DMS 273 treated with DMSO at 0.1 percent for 48 hours (cell line): ENCODE measurements around the gene PDLIM1.

Experiments used
- DNase-seq: peaks from one replicate; lab custom pipeline; 2025; lab: John Stamatoyannopoulos, UW

PDLIM1 gene

GRCh38 chr10:95314192-95314918 is 23.6 kb upstream of the PDLIM1 start:
- peak; percentile 10 for DNase-seq

DNA sequence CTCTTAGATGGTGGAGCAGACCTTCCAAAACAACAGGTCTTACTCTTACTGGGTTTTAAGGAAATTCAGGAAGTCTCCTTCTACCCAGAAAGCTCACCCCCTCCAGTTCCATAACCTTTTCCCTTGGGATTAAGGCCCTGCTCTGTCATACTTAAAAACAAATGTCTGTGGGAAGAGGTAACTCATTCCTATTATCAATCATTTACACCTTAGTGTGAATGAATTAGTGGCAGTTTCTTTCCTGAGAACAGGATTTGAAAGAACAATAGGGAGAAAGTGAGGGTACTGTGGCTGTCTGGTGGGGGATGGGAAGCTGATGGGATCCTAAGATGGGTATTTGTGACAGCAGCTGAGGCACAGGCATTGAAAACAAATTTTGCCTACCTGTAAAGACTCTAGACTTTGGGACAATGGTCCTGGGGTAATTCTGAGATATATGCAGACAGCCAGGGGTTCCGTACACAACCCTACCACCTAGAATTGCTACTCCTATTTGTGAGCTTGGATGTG is 22.2 kb upstream of the PDLIM1 start:
- DNase-seq = no peak

DNA sequence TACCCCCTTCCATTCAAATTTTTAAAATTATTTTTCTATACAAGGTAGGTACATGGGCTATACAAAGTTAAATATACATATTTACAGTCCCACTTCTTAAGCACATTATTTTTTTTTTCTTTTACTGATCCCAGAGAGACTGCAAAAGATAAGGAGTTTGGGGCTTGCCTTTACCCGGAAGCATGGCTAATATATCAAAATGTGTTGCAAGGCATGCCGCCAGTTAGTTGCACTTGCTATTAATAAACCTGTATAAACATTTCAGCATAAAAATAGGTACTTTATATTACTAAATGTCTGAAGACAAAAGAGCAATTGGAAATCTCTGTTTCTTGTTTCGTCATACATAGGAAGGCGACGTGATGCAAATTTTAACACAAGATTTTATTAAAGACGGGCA is 21.5 kb upstream of the PDLIM1 start:
- no peak for DNase-seq

GRCh38 chr10:95309958-95310357 is 19.2 kb upstream of the PDLIM1 start:
- DNase-seq = no peak

- DNase-seq = peak; percentile 88
Measured at GRCh38 chr10:95308389-95309302, 17.8 kb upstream of the PDLIM1 start.

DNA sequence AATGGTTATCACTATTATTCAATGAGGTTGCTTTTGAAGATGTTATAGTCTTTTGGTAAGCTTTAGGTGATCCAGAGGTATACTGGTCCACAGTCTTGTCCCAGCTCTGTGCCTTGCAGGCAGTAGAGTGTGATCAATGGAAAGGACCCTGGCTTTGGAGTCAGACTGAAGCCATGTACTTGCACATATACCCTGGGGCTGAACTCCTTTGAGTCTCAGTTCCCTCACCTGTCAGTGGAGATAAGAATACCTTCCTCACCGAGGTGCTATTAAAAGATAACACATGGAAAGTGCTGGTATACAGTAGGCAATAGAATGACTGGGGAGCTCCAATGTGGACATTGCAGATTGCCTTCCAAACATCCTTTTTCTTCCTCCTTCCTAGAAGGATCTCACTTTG is 16.0 kb upstream of the PDLIM1 start:
- no peak for DNase-seq

GRCh38 chr10:95306318-95306650 is 15.5 kb upstream of the PDLIM1 start:
- DNase-seq = peak; percentile 44

GRCh38 chr10:95305606-95306317 is 15.0 kb upstream of the PDLIM1 start:
- DNase-seq = no peak

GRCh38 chr10:95304976-95305375 is 14.2 kb upstream of the PDLIM1 start:
- DNase-seq = no peak

- DNase-seq = no peak
Measured at GRCh38 chr10:95304463-95304862, 13.7 kb upstream of the PDLIM1 start.

DNA sequence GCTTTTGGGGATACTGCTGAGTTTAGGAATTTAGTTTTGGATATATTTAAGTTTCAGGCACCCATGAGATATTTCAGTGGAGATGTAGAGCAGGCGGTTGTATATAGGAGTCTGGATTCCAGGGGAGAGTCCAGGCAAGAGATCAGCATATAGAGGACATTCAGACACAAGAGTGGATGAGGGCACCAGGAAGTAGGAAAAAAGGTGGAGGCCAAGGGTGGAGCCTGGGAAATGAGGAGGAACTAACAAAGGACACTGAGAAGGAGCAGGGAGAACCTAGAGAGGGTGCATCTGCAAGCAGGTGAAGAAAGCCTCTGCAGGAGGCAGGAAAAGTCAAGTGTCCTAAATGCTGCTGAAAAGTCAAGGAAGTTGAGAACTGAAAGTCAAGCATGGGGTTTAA is 13.1 kb upstream of the PDLIM1 start:
- no peak for DNase-seq

- DNase-seq = peak; percentile 86
Measured at GRCh38 chr10:95303535-95303934, 12.7 kb upstream of the PDLIM1 start.

DNA sequence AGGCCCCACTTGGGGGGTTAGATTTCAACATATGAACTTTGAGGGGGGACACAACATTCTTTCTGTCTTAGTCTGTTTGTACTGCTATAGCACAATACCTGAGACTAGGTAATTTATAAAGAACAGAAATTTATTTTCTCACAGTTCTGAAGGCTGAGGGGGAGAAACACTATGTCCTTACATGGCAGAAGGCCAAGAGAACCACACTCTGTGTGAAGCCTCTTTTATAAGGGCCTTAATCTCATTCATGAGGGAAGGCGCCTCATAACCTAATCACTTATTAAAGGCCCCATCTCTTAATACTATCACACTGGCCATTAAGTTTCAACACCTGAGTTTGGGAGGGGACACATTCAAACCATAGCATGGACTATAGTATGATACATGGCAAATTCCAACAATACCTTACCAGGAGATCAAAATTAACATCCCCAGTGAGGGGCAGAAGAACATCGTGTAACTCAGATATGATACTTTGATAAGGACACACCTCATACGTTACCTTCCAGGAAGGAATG is 9.3 kb upstream of the PDLIM1 start:
- no peak for DNase-seq

- no peak for DNase-seq
Measured at GRCh38 chr10:95297402-95297801, 6.6 kb upstream of the PDLIM1 start.

- DNase-seq = no peak
Measured at GRCh38 chr10:95296764-95297163, 6.0 kb upstream of the PDLIM1 start.

DNA sequence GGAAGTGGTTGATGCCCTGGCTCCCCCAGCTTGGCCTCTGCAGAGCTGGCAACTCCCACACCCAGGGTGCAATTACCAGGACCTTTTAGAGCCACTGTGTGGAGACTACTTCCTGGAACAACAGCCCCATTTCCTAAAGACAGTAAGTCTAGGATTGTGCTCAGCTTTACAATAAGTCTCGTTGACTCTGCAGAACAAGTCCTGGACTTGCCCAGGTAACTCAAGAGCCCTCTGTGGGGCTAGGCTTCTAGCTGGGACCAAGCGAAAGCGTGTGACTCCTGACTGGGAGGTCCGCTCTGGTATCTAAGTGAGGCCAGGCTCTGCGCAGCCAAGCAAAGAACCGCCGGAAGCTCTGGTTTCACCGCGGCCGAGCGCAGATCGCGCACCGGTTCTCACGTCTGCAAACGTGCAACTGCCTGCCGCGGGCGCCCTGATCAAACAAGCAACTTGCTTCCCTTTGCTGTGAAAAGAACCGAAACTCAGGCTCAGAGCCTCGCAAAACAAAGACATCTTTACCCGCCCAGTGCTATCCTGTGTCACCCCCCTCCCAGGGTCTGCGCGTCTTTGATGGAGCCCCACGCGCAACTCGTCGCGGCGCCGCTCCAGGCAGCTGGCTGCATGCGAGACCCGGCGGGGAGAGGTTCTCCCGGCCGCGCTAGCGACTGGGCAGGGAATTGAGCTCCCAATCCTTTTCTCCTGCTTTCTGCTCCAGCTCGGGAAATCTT is 4.4 kb upstream of the PDLIM1 start:
- DNase-seq = no peak

GRCh38 chr10:95293631-95294030 is 2.8 kb upstream of the PDLIM1 start:
- no peak for DNase-seq

GRCh38 chr10:95291365-95292039 is 699 bp upstream of the PDLIM1 start:
- no peak for DNase-seq

- no peak for DNase-seq
Measured at GRCh38 chr10:95289921-95290421, 832 bp downstream of the PDLIM1 start.

DNA sequence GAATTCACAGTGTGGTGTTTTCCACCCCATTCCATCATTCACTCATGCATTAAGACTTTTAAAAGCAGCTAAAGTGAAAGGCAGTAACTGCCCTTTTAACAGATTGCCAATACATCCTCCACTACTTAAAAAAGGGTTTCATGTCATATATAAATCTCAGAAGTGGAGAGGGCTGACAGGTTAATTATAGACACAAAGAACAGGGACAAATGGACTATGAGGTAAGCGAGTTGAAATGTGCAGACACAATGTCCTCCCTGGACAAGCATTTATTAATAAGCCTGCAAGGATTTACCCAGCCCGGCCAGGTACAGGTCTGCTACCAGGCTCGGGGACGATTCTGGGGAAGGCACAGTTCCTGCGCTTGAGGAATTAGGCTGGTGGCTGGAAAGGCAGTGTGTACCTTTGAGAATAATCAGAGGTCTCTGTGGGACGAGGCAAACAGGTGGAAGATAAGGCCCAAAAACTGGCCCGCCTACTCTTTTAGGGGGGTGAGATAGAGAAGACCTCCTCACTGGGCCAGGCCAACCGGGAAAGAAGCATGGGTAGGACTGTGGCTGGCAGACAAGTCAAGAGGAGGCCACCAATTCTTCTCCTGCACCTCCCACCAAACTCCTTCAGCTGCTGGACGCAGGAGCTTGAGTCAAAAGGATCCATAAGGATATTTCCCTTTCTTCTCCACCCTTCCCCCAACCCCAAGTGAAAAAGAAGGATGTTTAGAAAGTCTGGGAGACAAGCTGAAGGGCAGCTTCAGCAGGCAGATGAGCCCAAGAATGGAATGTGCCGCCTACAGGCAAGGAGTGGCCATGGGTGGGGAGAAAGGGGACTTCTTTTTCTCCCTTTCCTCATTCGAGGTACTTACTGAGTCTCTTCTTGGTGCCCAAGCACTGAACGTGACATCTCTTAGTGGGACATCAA is 1.5 kb downstream of the PDLIM1 start:
- no peak for DNase-seq
